GM12878 (cell line): ENCODE data around the gene BCAS4. TPM values are rescaled to one million over a fixed set of nuclear protein-coding genes. Genes with fewer than 3 reads are reported as not detected.
A peak's percentile ranks its signal among the peaks of the same experiment; 100 is the strongest.

ENCODE experiments used
- ATAC-seq: fragments of 200-7000 bp; cut with Tn5 transposase; 3 replicates; pipeline ENCODE4 v1.9.1; 2020; ENCODE audit warnings: mild to moderate bottlenecking, moderate library complexity
- Bru-seq: library from RNA; stranded (reverse); fragments of 400-500 nt; gene quantifications from one replicate; lab custom pipeline; 2021; lab: Mats Ljungman, UMichigan
- BruChase-seq, 2 experiments: library from RNA; stranded (reverse); fragments of 400-500 nt; gene quantifications; one replicate each; lab custom pipeline; 2021; lab: Mats Ljungman, UMichigan
- BruUV-seq: library from RNA; stranded (reverse); fragments of 400-500 nt; replicated peaks from 2 replicates; lab custom pipeline; 2021; lab: Mats Ljungman, UMichigan
- CTCF ChIA-PET: fragments of 300-600 bp; sonication (Branson Sonifier 250); formaldehyde crosslinking; extraction: SDS; loops from one replicate; lab custom pipeline; 2021; ENCODE audit warnings: inconsistent platforms; lab: Yijun Ruan, JAX
- POLR2A ChIA-PET: fragments of 350-600 bp; formaldehyde crosslinking; extraction: SDS; loops from one replicate; lab custom pipeline; 2021; ENCODE audit warnings: inconsistent platforms; lab: Charles Lee
- RAD21 ChIA-PET: fragments of 300-600 bp; sonication (Branson Sonifier 250); formaldehyde crosslinking; loops from one replicate; lab custom pipeline; 2023; ENCODE audit warnings: antibody characterized with exemption; ENCODE audit not compliant: unreplicated experiment; lab: Charles Lee
- SMC1A ChIA-PET: fragments of 300-600 bp; sonication (Branson Sonifier 250); formaldehyde crosslinking; loops from one replicate; lab custom pipeline; 2023; ENCODE audit not compliant: unreplicated experiment, uncharacterized antibody; lab: Charles Lee
- DNase-seq: peaks from one replicate; pipeline ENCODE4 v3.0.0-alpha.2; 2011; ENCODE audit warnings: low read depth, low spot score
- FAIRE-seq: peaks from 3 replicates; lab custom pipeline; 2011; peaks lifted over from hg19 to GRCh38; lab: Jason Lieb, UNC
- H2AFZ ChIP-seq: 2 replicates; pipeline ENCODE4 v1.6.0; 2011; ENCODE audit warnings: low read depth, low read length, control low read depth; ENCODE audit not compliant: control insufficient read depth
- H3K27ac ChIP-seq: 2 replicates; pipeline ENCODE4 v1.5.1; 2011; ENCODE audit warnings: control low read depth; ENCODE audit not compliant: control insufficient read depth, insufficient read depth
- H3K27me3 ChIP-seq, 2 experiments: replicated peaks in 1 of 2; 2 replicates each; pipeline versions ENCODE4 v1.6.0 to v1.6.1; 2011; ENCODE audit warnings: low read length in 1 of 2; ENCODE audit not compliant: control insufficient read depth in 2 of 2, insufficient read depth in 2 of 2
- H3K36me3 ChIP-seq, 2 experiments: 2 replicates each; pipeline ENCODE4 v1.5.1; 2011; ENCODE audit warnings: low read length in 1 of 2; ENCODE audit not compliant: control insufficient read depth in 2 of 2, insufficient read depth in 2 of 2
- H3K4me1 ChIP-seq: 2 replicates; pipeline ENCODE4 v1.6.1; 2011; ENCODE audit warnings: mild to moderate bottlenecking, low read length, moderate library complexity, mixed read lengths; ENCODE audit not compliant: control insufficient read depth, insufficient read depth
- H3K4me2 ChIP-seq: 2 replicates; pipeline ENCODE4 v1.6.0; 2011; ENCODE audit warnings: control low read depth; ENCODE audit not compliant: control insufficient read depth, insufficient read depth
- H3K4me3 ChIP-seq: fragments of 200-600 bp; sonication (generic); 2 replicates; pipeline ENCODE4 v1.5.1; 2016
- H3K79me2 ChIP-seq: 2 replicates; pipeline ENCODE4 v1.6.0; 2011; ENCODE audit warnings: low read length; ENCODE audit not compliant: control insufficient read depth, insufficient read depth
- H3K9ac ChIP-seq: 2 replicates; pipeline ENCODE4 v1.8.0; 2011; ENCODE audit warnings: low read length, control low read depth, mixed read lengths; ENCODE audit not compliant: control insufficient read depth, insufficient read depth
- H3K9me3 ChIP-seq: replicated peaks from 3 replicates; pipeline ENCODE4 v1.5.1; 2011; ENCODE audit warnings: mild to moderate bottlenecking, low read length; ENCODE audit not compliant: control insufficient read depth, insufficient read depth
- H4K20me1 ChIP-seq: 2 replicates; pipeline ENCODE4 v1.6.0; 2011; ENCODE audit not compliant: control insufficient read depth, insufficient read depth
- BACH1 ChIP-seq: fragments of 450-650 bp; IDR thresholded peaks from 2 replicates; pipeline ENCODE4 v1.6.1; 2017; ENCODE audit warnings: mild to moderate bottlenecking, borderline replicate concordance
- CHD1 ChIP-seq: IDR thresholded peaks from 2 replicates; pipeline ENCODE4 v1.6.1; 2012; ENCODE audit warnings: low read depth, low read length, improper control_type of control experiment
- FOXK2 ChIP-seq: fragments of 450-650 bp; IDR thresholded peaks from 2 replicates; pipeline ENCODE4 v1.6.1; 2017; ENCODE audit warnings: mild to moderate bottlenecking, moderate library complexity
- IRF3 ChIP-seq: fragments of 450-650 bp; IDR thresholded peaks from 2 replicates; pipeline ENCODE4 v1.6.1; 2014; ENCODE audit warnings: mild to moderate bottlenecking
- IRF4 ChIP-seq: IDR thresholded peaks from 2 replicates; pipeline ENCODE4 v1.6.1; 2011; ENCODE audit warnings: low read depth, low read length
- JUND ChIP-seq: IDR thresholded peaks from 2 replicates; pipeline ENCODE4 v1.6.1; 2012; ENCODE audit warnings: low read depth, mild to moderate bottlenecking, low read length, improper control_type of control experiment, moderate library complexity
- MXI1 ChIP-seq: fragments of 150-350 bp; IDR thresholded peaks from 2 replicates; pipeline ENCODE4 v1.6.1; 2011; ENCODE audit warnings: low read depth, mild to moderate bottlenecking, inconsistent platforms, low read length, improper control_type of control experiment
- NRF1 ChIP-seq: conservative IDR thresholded peaks from 2 replicates; pipeline ENCODE4 v1.6.1; 2011; ENCODE audit warnings: mild to moderate bottlenecking, low read depth, low read length, improper control_type of control experiment
- RCOR1 ChIP-seq: conservative IDR thresholded peaks from 2 replicates; pipeline ENCODE4 v1.6.1; 2012; ENCODE audit warnings: low read depth, low read length, improper control_type of control experiment
- REST ChIP-seq: IDR thresholded peaks from 2 replicates; pipeline ENCODE4 v1.6.1; 2012; ENCODE audit warnings: mild to moderate bottlenecking, low read depth, low read length
- SIN3A ChIP-seq: IDR thresholded peaks from 2 replicates; pipeline ENCODE4 v1.6.1; 2012; ENCODE audit warnings: low read depth, low read length, improper control_type of control experiment
- YBX1 ChIP-seq: fragments of 450-650 bp; IDR thresholded peaks from 2 replicates; pipeline ENCODE4 v1.6.1; 2016; ENCODE audit warnings: antibody characterized with exemption
- YY1 ChIP-seq: IDR thresholded peaks from 2 replicates; pipeline ENCODE4 v1.6.1; 2011; ENCODE audit warnings: low read depth, mild to moderate bottlenecking, low read length
- ZSCAN29 ChIP-seq: fragments of 450-650 bp; IDR thresholded peaks from 2 replicates; pipeline ENCODE4 v1.6.1; 2017; ENCODE audit warnings: mild to moderate bottlenecking, moderate library complexity
- WGBS: methylation state at CpG from one replicate; pipeline ENCODE4 v1.1.6; 2016; ENCODE audit warnings: low lambda C conversion rate; ENCODE audit not compliant: insufficient replicate concordance, insufficient coverage; ENCODE audit errors: missing lambda C conversion rate; 5-methylcytosine and 5-hydroxymethylcytosine counted together
- in situ Hi-C: fragments of 300-500 bp; cut with MboI; formaldehyde crosslinking; loops from 9 replicates; pipeline ENCODE4 v1.14.3; 2018; ENCODE audit warnings: mixed read lengths
- intact Hi-C: fragments of 100-400 bp; cut with micrococcal nuclease; formaldehyde crosslinking; loops from one replicate; pipeline ENCODE4 v1.14.2; 2022; ENCODE audit not compliant: unreplicated experiment
- long read RNA-seq, 2 experiments: library from polyadenylated mRNA; unstranded; transcript quantifications; one replicate each; pipeline ENCODE4 v2.0.0, GENCODE V29; 2019 to 2020
- polyA minus RNA-seq, 3 experiments: library from RNA; depleted of rRNA, polyadenylated mRNA; stranded (reverse); fragments of >200 nt; gene quantifications; 2 replicates each; pipeline ENCODE4 v1.2.3, GENCODE V29; 2011
- polyA plus RNA-seq, 11 experiments: library from polyadenylated mRNA; depleted of rRNA in 4 of 11; unstranded in 6 of 11; stranded (reverse) in 5 of 11; fragments of >200 nt; fragmentation: Nextera tagmentation in 4 of 11; fragmentation: Illumina TruSeq in 1 of 11; extraction: Ambion mirVana in 4 of 11; extraction: Trizol in 1 of 11; gene quantifications; 1 replicate in 1 of 11; 2 replicates in 10 of 11; pipeline versions ENCODE4 v1.2.1 to v1.2.3, GENCODE V29; 2011 to 2016; ENCODE audit warnings: inconsistent platforms in 2 of 11, missing spikeins in 2 of 11, low read depth in 1 of 11
- total RNA-seq, 4 experiments: library from RNA; depleted of rRNA in 3 of 4; stranded (reverse); fragments of >200 nt in 3 of 4; fragmentation: Illumina TruSeq in 1 of 4; extraction: Trizol in 1 of 4; gene quantifications; 2 replicates each; pipeline versions ENCODE4 v1.2.1 to v1.2.3, GENCODE V29; 2013 to 2021

The BCAS4 gene
- total RNA-seq (2013; cell fraction: nucleolus; rRNA removed) = 33.2 and 41.2 TPM in 2 replicates
- total RNA-seq (2014; rRNA removed) = 196 and 212 TPM in 2 replicates
- 30.7 and 40.4 TPM in 2 replicates for total RNA-seq (2014; rRNA removed; fragmentation: Illumina TruSeq; extraction: Trizol)
- total RNA-seq (2021) = 84.3 and 90.1 TPM in 2 replicates
- polyA plus RNA-seq (2011; ENCODE audit: low read depth) = 197 TPM
- polyA plus RNA-seq (2011; rRNA removed) = 21.8 and 31.5 TPM in 2 replicates
- 28.9 and 69.9 TPM in 2 replicates for polyA plus RNA-seq (2011; cell fraction: cytosol; rRNA removed)
- polyA plus RNA-seq (2011; cell fraction: nucleus; rRNA removed) = 43.0 and 45.6 TPM in 2 replicates
- polyA plus RNA-seq (2012) = 87.8 and 101 TPM in 2 replicates
- polyA plus RNA-seq (2014; fragmentation: Illumina TruSeq; extraction: Trizol) = 19.5 and 30.1 TPM in 2 replicates
- 10 to 100 TPM; 14.8 to 34.2 TPM for polyA plus RNA-seq (2014; fragmentation: Nextera tagmentation; extraction: Ambion mirVana)
- polyA plus RNA-seq (2014; rRNA removed) = 214 and 266 TPM in 2 replicates
- 100 to 1,000 TPM; 127 to 132 TPM for polyA plus RNA-seq (2016; fragmentation: Nextera tagmentation; extraction: Ambion mirVana)
- 13.5 and 16.0 TPM in 2 replicates for polyA minus RNA-seq (2011; rRNA and poly(A)+ RNA removed)
- polyA minus RNA-seq (2011; cell fraction: cytosol; rRNA and poly(A)+ RNA removed) = 5.9 and 7.5 TPM in 2 replicates
- 13.7 and 22.7 TPM in 2 replicates for polyA minus RNA-seq (2011; cell fraction: nucleus; rRNA and poly(A)+ RNA removed)
- percentile 73 among the genes with signal in this experiment for Bru-seq, nascent RNA
- BruChase-seq, experiment 1, labeled RNA remaining after a 6-hour chase = percentile 73 among the genes with signal in this experiment
- percentile 69 among the genes with signal in this experiment for BruChase-seq, experiment 2, labeled RNA remaining after a 2-hour chase
- long read RNA-seq, experiment 1, full-length matches to known transcripts = 46 of 51 reads
- long read RNA-seq, experiment 1, partial matches to known transcripts = 2 of 51 reads
- long read RNA-seq, experiment 1, other reads (novel, unspliced or antisense) = 3 of 51 reads
- long read RNA-seq, experiment 2, full-length matches to known transcripts = 97 of 110 reads
- long read RNA-seq, experiment 2, partial matches to known transcripts = 2 of 110 reads
- long read RNA-seq, experiment 2, other reads (novel, unspliced or antisense) = 11 of 110 reads

DNA sequence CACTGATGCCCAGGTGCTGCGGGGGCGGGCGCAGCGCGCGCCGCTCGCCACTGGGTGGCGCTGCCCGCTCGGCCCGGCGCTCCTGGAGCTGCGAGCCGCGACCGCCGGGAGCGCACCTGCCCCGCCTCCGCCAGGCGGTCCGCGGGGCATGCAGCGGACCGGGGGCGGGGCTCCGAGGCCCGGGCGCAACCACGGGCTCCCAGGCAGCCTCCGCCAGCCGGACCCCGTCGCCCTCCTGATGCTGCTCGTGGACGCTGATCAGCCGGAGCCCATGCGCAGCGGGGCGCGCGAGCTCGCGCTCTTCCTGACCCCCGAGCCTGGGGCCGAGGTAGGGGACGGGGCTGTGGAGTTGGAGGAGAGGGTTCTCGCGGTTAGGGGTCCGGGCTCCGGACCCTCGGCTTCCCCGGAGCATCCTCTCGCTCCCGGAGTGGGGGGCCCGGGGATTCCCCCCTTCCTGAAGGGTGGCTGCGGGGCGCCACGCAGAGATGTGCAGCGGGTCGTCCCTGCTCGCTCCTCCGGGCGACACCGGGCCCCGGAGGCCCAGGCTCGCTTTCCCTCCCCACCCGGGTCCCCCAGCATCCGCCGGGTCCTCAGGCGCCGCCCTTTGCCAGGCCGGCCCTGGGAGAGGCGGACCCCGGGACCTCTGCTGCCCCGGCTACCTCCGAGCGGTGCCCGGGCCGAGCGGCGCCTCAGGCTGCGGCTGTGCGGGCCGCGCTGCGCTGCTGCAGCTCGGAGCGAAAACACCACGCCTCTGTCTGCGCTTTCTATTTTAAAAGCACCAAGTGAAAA is at the start of gene BCAS4:
Gene BCAS4 (plus strand): TSS at position 216 of the 789 bp plus-strand sequence. CDS start 23 bp downstream, at position 239.
- RAD21 ChIA-PET = interaction anchor here (0.6 to 7.7 kb wide), 35 partner anchors 11 to 592 kb away, joined by 3 to 141 read pairs (median 5); partner anchors contain the start of genes ADNP, DPM1 and MOCS3
- no peaks in the 10 kb centered on the region for H3K9me3 ChIP-seq
- BruUV-seq = no TSS peak
- 2% methylated on average over 79 of the region's 92 CpGs for WGBS
- peak within 1 kb of the TSS; percentile 69 for H3K4me2 ChIP-seq
- CTCF ChIA-PET = interaction anchor here (0.7 to 13.7 kb wide), 44 partner anchors 11 to 513 kb away, joined by 3 to 336 read pairs (median 8); partner anchors contain the start of genes ADNP, DPM1 and MOCS3
- POLR2A ChIA-PET = interaction anchor here (0.5 to 4.0 kb wide), 14 partner anchors 9 to 163 kb away, joined by 3 to 67 read pairs (median 4); partner anchors contain the start of genes ADNP, DPM1 and MOCS3
- intact Hi-C loops (loop anchor here (1.0 to 5.0 kb wide), 8 partner anchors 16 to 512 kb away; no protein-coding TSS in a partner anchor), in situ Hi-C loops (loop anchor here (5.0 kb wide), 1 partner anchor 512 kb away; no protein-coding TSS in a partner anchor)
- peaks cover 28% of the 10 kb centered on the region for H3K4me1 ChIP-seq
- peak within 1 kb of the TSS; percentile 54 for H3K9ac ChIP-seq
- H3K27ac ChIP-seq = peak within 1 kb of the TSS; percentile 71
- H4K20me1 ChIP-seq = no peaks in the 10 kb centered on the region
- no peak for FAIRE-seq
- H3K27me3 ChIP-seq = no peaks in the 10 kb centered on the region
- SMC1A ChIA-PET = interaction anchor here (0.5 to 8.7 kb wide), 36 partner anchors 11 to 689 kb away, joined by 3 to 119 read pairs (median 4); partner anchors contain the start of genes ADNP, DPM1 and MOCS3
- H2AFZ ChIP-seq = peak within 1 kb of the TSS; percentile 78
- peak; percentile 85 for ATAC-seq
- DNase-seq = no peak
- peak within 1 kb of the TSS; percentile 79 for H3K4me3 ChIP-seq
- no peaks in the 10 kb centered on the region for H3K36me3 ChIP-seq
- H3K79me2 ChIP-seq = peaks cover 45% of the 10 kb centered on the region
- TF ChIP-seq MXI1 = peak; percentile 79
- no peak for TF ChIP-seq FOXK2
- 0 out of 2 replicates have a peak, but pooled peaks have one; percentile 88 for TF ChIP-seq RCOR1
- peak; percentile 85 for TF ChIP-seq YY1
- 0 out of 2 replicates have a peak, but pooled peaks have one; percentile 25 for TF ChIP-seq IRF3
- no peak for TF ChIP-seq REST
- no peak for TF ChIP-seq CHD1
- no peak for TF ChIP-seq JUND
- no peak for TF ChIP-seq NRF1
- TF ChIP-seq ZSCAN29 = peak; percentile 71; the same call in 1 of the 2 replicates
- 0 out of 2 replicates have a peak, but pooled peaks have one; percentile 32 for TF ChIP-seq IRF4
- TF ChIP-seq SIN3A = peak; percentile 48; the same call in 1 of the 2 replicates
- TF ChIP-seq BACH1 = peak; percentile 84
- TF ChIP-seq YBX1 = no peak
